ENCODE measurements around the gene ITM2B. TPM values are rescaled to one million over a fixed set of nuclear protein-coding genes. Genes with fewer than 3 reads are reported as not detected.
"Not testable (repeated sequence)": the region's sequence is repeated elsewhere in the genome, so short reads cannot be mapped to it uniquely, and the experiment has no call there.

The ITM2B gene
- total RNA-seq, 1 donor from 2014 or later, result 75.2 TPM

GRCh38 chr13:48236528-48237353 lies 3.7 kb downstream of the ITM2B start:
- Histone ChIP-seq H3K9ac (ENCODE audit: low read depth in 1 of 3, low read length in 3 of 3) (peak overlapping the region; percentile 36 to 99 (median 73)), H3K27ac (ENCODE audit: low read depth, low read length) (peak overlapping the region; percentile 97), H3K9me3 (ENCODE audit: control insufficient read depth in 3 of 3, low read length in 3 of 3) (no peaks in the 10 kb centered on the region), H3K27me3 (ENCODE audit: control insufficient read depth in 3 of 3, insufficient read depth in 3 of 3, low read length in 3 of 3) (no peaks in the 10 kb centered on the region), H3K4me1 (ENCODE audit: control insufficient read depth in 3 of 3, insufficient read depth in 3 of 3, low read length in 3 of 3) (peaks cover 21 to 39% (median 32%) of the 10 kb centered on the region in 3 donors), H3K4me3 (ENCODE audit: low read length in 3 of 3) (peak overlapping the region; percentile 42 to 98 (median 55)), H3K36me3 (ENCODE audit: control insufficient read depth in 3 of 3, insufficient read depth in 3 of 3, low read length in 3 of 3) (peaks cover 0 to 4% (median 0%) of the 10 kb centered on the region in 3 donors)

- H3K27ac ChIP-seq (ENCODE audit: low read depth, low read length); H3K27me3 ChIP-seq (ENCODE audit: control insufficient read depth in 3 of 3, insufficient read depth in 3 of 3, low read length in 3 of 3); H3K4me3 ChIP-seq (ENCODE audit: low read length in 3 of 3); H3K9me3 ChIP-seq (ENCODE audit: control insufficient read depth in 3 of 3, low read length in 3 of 3); H3K9ac ChIP-seq (ENCODE audit: low read depth in 1 of 3, low read length in 3 of 3); H3K36me3 ChIP-seq (ENCODE audit: control insufficient read depth in 3 of 3, insufficient read depth in 3 of 3, low read length in 3 of 3): not testable (repeated sequence)
- H3K4me1 ChIP-seq (ENCODE audit: control insufficient read depth in 3 of 3, insufficient read depth in 3 of 3, low read length in 3 of 3), result peaks cover 25 to 33% (median 26%) of the 10 kb centered on the region in 3 donors
Observed at GRCh38 chr13:48239369-48239768, 6.4 kb downstream of the ITM2B start.

- no peaks in the 10 kb centered on the region for H3K9me3 ChIP-seq (ENCODE audit: control insufficient read depth in 3 of 3, low read length in 3 of 3)
- peaks cover 0 to 4% (median 0%) of the 10 kb centered on the region in 3 donors for H3K36me3 ChIP-seq (ENCODE audit: control insufficient read depth in 3 of 3, insufficient read depth in 3 of 3, low read length in 3 of 3)
- peaks cover 15 to 26% (median 18%) of the 10 kb centered on the region in 3 donors for H3K4me1 ChIP-seq (ENCODE audit: control insufficient read depth in 3 of 3, insufficient read depth in 3 of 3, low read length in 3 of 3)
- H3K27me3 ChIP-seq (ENCODE audit: control insufficient read depth in 3 of 3, insufficient read depth in 3 of 3, low read length in 3 of 3), result no peaks in the 10 kb centered on the region
- no peak overlapping the region for H3K9ac ChIP-seq (ENCODE audit: low read depth in 1 of 3, low read length in 3 of 3)
- no peak overlapping the region for H3K4me3 ChIP-seq (ENCODE audit: low read length in 3 of 3)
- no peak overlapping the region for H3K27ac ChIP-seq (ENCODE audit: low read depth, low read length)
Observed at GRCh38 chr13:48241651-48242050, 8.6 kb downstream of the ITM2B start.

- no peaks in the 10 kb centered on the region for H3K27me3 ChIP-seq (ENCODE audit: control insufficient read depth in 3 of 3, insufficient read depth in 3 of 3, low read length in 3 of 3)
- H3K27ac ChIP-seq (ENCODE audit: low read depth, low read length), result no peak overlapping the region
- no peak overlapping the region for H3K4me3 ChIP-seq (ENCODE audit: low read length in 3 of 3)
- no peak overlapping the region for H3K9ac ChIP-seq (ENCODE audit: low read depth in 1 of 3, low read length in 3 of 3)
- H3K36me3 ChIP-seq (ENCODE audit: control insufficient read depth in 3 of 3, insufficient read depth in 3 of 3, low read length in 3 of 3), result peaks cover 0 to 4% (median 0%) of the 10 kb centered on the region in 3 donors
- H3K9me3 ChIP-seq (ENCODE audit: control insufficient read depth in 3 of 3, low read length in 3 of 3), result no peaks in the 10 kb centered on the region
- peaks cover 8 to 18% (median 8%) of the 10 kb centered on the region in 3 donors for H3K4me1 ChIP-seq (ENCODE audit: control insufficient read depth in 3 of 3, insufficient read depth in 3 of 3, low read length in 3 of 3)
Observed at GRCh38 chr13:48242677-48243076, 9.7 kb downstream of the ITM2B start.

GRCh38 chr13:48244159-48244558 lies 11.2 kb downstream of the ITM2B start:
- no peak overlapping the region for H3K4me3 ChIP-seq (ENCODE audit: low read length in 3 of 3)
- H3K27ac ChIP-seq (ENCODE audit: low read depth, low read length), result no peak overlapping the region
- no peaks in the 10 kb centered on the region for H3K27me3 ChIP-seq (ENCODE audit: control insufficient read depth in 3 of 3, insufficient read depth in 3 of 3, low read length in 3 of 3)
- no peaks in the 10 kb centered on the region for H3K9me3 ChIP-seq (ENCODE audit: control insufficient read depth in 3 of 3, low read length in 3 of 3)
- H3K36me3 ChIP-seq (ENCODE audit: control insufficient read depth in 3 of 3, insufficient read depth in 3 of 3, low read length in 3 of 3), result peaks cover 0 to 3% (median 0%) of the 10 kb centered on the region in 3 donors
- peaks cover 6 to 15% (median 8%) of the 10 kb centered on the region in 3 donors for H3K4me1 ChIP-seq (ENCODE audit: control insufficient read depth in 3 of 3, insufficient read depth in 3 of 3, low read length in 3 of 3)
- H3K9ac ChIP-seq (ENCODE audit: low read depth in 1 of 3, low read length in 3 of 3), result no peak overlapping the region

- no peak overlapping the region for H3K9ac ChIP-seq (ENCODE audit: low read depth in 1 of 3, low read length in 3 of 3)
- no peaks in the 10 kb centered on the region for H3K27me3 ChIP-seq (ENCODE audit: control insufficient read depth in 3 of 3, insufficient read depth in 3 of 3, low read length in 3 of 3)
- no peak overlapping the region for H3K4me3 ChIP-seq (ENCODE audit: low read length in 3 of 3)
- peaks cover 4 to 15% (median 5%) of the 10 kb centered on the region in 3 donors for H3K4me1 ChIP-seq (ENCODE audit: control insufficient read depth in 3 of 3, insufficient read depth in 3 of 3, low read length in 3 of 3)
- H3K27ac ChIP-seq (ENCODE audit: low read depth, low read length), result no peak overlapping the region
- H3K36me3 ChIP-seq (ENCODE audit: control insufficient read depth in 3 of 3, insufficient read depth in 3 of 3, low read length in 3 of 3), result no peaks in the 10 kb centered on the region
- no peaks in the 10 kb centered on the region for H3K9me3 ChIP-seq (ENCODE audit: control insufficient read depth in 3 of 3, low read length in 3 of 3)
Observed at GRCh38 chr13:48246102-48246501, 13.1 kb downstream of the ITM2B start.

- no peak overlapping the region for H3K4me3 ChIP-seq (ENCODE audit: low read length in 3 of 3)
- H3K27me3 ChIP-seq (ENCODE audit: control insufficient read depth in 3 of 3, insufficient read depth in 3 of 3, low read length in 3 of 3), result no peaks in the 10 kb centered on the region
- peaks cover 8 to 16% (median 9%) of the 10 kb centered on the region in 3 donors for H3K4me1 ChIP-seq (ENCODE audit: control insufficient read depth in 3 of 3, insufficient read depth in 3 of 3, low read length in 3 of 3)
- H3K27ac ChIP-seq (ENCODE audit: low read depth, low read length), result no peak overlapping the region
- peaks cover 0 to 3% (median 2%) of the 10 kb centered on the region in 3 donors for H3K36me3 ChIP-seq (ENCODE audit: control insufficient read depth in 3 of 3, insufficient read depth in 3 of 3, low read length in 3 of 3)
- H3K9me3 ChIP-seq (ENCODE audit: control insufficient read depth in 3 of 3, low read length in 3 of 3), result no peaks in the 10 kb centered on the region
- no peak overlapping the region for H3K9ac ChIP-seq (ENCODE audit: low read depth in 1 of 3, low read length in 3 of 3)
Observed at GRCh38 chr13:48249018-48249417, 16.0 kb downstream of the ITM2B start.

GRCh38 chr13:48251611-48252081 lies 18.6 kb downstream of the ITM2B start:
- Histone ChIP-seq H3K27me3 (ENCODE audit: control insufficient read depth in 3 of 3, insufficient read depth in 3 of 3, low read length in 3 of 3) (no peaks in the 10 kb centered on the region), H3K9ac (ENCODE audit: low read depth in 1 of 3, low read length in 3 of 3) (no peak overlapping the region), H3K4me3 (ENCODE audit: low read length in 3 of 3) (no peak overlapping the region), H3K4me1 (ENCODE audit: control insufficient read depth in 3 of 3, insufficient read depth in 3 of 3, low read length in 3 of 3) (peaks cover 6 to 8% (median 7%) of the 10 kb centered on the region in 3 donors), H3K36me3 (ENCODE audit: control insufficient read depth in 3 of 3, insufficient read depth in 3 of 3, low read length in 3 of 3) (peaks cover 15 to 23% (median 20%) of the 10 kb centered on the region in 3 donors), H3K9me3 (ENCODE audit: control insufficient read depth in 3 of 3, low read length in 3 of 3) (no peaks in the 10 kb centered on the region), H3K27ac (ENCODE audit: low read depth, low read length) (no peak overlapping the region)

GRCh38 chr13:48252176-48252575 lies 19.2 kb downstream of the ITM2B start:
- Histone ChIP-seq H3K9me3 (ENCODE audit: control insufficient read depth in 3 of 3, low read length in 3 of 3) (no peaks in the 10 kb centered on the region), H3K36me3 (ENCODE audit: control insufficient read depth in 3 of 3, insufficient read depth in 3 of 3, low read length in 3 of 3) (peaks cover 15 to 28% (median 23%) of the 10 kb centered on the region in 3 donors), H3K27me3 (ENCODE audit: control insufficient read depth in 3 of 3, insufficient read depth in 3 of 3, low read length in 3 of 3) (no peaks in the 10 kb centered on the region), H3K4me3 (ENCODE audit: low read length in 3 of 3) (no peak overlapping the region), H3K4me1 (ENCODE audit: control insufficient read depth in 3 of 3, insufficient read depth in 3 of 3, low read length in 3 of 3) (peaks cover 6 to 8% (median 7%) of the 10 kb centered on the region in 3 donors), H3K27ac (ENCODE audit: low read depth, low read length) (no peak overlapping the region), H3K9ac (ENCODE audit: low read depth in 1 of 3, low read length in 3 of 3) (no peak overlapping the region)

- Histone ChIP-seq H3K27me3 (ENCODE audit: control insufficient read depth in 3 of 3, insufficient read depth in 3 of 3, low read length in 3 of 3) (no peaks in the 10 kb centered on the region), H3K36me3 (ENCODE audit: control insufficient read depth in 3 of 3, insufficient read depth in 3 of 3, low read length in 3 of 3) (peaks cover 18 to 34% (median 26%) of the 10 kb centered on the region in 3 donors), H3K9ac (ENCODE audit: low read depth in 1 of 3, low read length in 3 of 3) (no peak overlapping the region), H3K4me1 (ENCODE audit: control insufficient read depth in 3 of 3, insufficient read depth in 3 of 3, low read length in 3 of 3) (peaks cover 6 to 7% (median 7%) of the 10 kb centered on the region in 3 donors), H3K27ac (ENCODE audit: low read depth, low read length) (no peak overlapping the region), H3K4me3 (ENCODE audit: low read length in 3 of 3) (no peak overlapping the region), H3K9me3 (ENCODE audit: control insufficient read depth in 3 of 3, low read length in 3 of 3) (no peaks in the 10 kb centered on the region)
Observed at GRCh38 chr13:48253849-48254248, 20.8 kb downstream of the ITM2B start.
